ENCODE measurements around the gene JPH2. TPM values are rescaled to one million over a fixed set of nuclear protein-coding genes. Genes with fewer than 3 reads are reported as not detected.

JPH2 gene
- polyA plus RNA-seq, 1 donor = 1.4 TPM

DNA sequence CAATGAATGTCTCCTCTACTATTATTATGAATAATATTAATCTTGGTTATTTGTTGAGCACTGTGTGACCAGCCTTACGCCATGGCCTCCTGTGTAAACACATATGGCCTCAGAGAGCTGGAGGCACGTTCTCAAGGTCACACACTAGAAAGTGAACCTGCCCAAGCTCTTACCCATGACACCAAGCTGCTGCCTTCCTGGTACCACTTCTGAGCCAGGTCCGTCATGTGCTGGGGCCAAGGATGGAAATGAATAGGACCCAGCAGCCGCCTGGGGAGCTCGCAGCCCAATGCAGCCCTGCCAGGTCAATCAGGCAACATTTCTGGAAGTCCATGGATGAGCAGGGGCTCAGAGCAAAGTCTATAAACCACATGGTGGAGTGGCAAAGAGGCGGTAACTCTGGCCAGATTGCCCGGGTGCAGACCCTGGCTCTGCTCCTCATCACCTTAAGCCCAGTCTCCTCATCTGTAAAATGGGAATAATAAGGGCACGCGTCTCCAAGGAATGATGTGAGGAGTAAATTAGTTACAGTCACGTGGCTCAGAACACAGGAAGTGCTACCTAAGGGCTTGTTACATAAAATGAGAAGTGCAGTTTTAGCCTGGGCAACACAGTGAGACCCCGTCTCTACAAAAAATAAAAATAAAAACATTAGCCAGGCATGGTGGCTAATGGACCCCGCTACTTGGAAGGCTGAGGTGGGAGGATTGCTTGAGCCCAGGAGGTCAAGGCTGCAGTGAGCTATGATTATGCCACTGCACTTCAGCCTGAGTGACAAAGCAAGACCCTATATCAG, 61.5 kb downstream of the JPH2 start:
- no peak for DNase-seq

DNA sequence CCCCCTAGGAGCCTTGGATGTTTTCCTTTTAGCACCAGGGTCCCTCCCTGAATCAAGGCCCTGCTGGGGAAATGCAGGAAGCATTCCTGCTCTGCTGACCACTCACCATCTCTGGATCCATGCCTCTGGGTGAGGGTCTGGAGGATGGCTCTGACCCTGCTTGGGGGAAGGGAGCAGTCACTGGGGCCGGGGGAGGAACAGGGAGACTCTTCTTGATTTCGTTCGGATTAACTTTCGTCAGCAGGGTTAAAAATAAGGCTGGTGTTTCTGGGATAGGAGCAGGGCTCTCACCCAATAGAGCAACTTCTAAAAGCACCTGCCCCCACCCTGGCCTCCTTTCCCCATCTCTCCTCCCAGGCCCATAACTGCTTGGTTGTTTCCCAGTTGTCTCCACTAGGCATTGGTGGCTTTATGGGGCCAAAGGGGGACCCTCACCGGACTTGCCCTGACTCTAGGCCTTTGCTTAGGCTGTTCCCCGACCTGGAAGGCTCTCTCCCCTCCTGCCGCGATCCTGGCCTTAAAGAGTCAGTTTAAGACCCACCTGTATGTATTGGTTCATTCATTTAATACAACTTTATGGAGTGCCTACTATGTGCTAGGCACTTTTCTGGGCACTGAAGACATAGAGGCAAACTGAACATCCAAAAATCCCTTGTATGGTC, 63.0 kb downstream of the JPH2 start:
- DNase-seq = no peak

DNA sequence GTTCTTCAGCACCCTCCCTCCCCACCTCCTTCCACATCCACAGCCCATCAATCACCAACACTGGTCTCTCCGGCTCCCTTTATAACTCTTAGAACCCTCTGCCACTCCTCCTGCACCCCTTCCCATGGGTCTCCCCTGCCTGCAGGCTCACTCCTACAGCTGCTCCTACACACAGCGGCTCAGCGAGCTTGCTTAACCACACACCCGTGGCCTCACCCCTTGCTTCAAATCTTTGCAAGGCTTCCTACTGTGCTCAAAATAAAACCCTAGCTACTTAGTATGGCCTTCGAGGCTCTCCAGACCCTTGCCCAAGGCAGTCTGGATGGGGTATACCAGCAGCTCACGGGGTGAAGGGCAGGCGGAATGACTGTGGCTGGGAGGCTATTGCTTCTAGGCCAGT, 63.7 kb downstream of the JPH2 start:
- DNase-seq = no peak

DNA sequence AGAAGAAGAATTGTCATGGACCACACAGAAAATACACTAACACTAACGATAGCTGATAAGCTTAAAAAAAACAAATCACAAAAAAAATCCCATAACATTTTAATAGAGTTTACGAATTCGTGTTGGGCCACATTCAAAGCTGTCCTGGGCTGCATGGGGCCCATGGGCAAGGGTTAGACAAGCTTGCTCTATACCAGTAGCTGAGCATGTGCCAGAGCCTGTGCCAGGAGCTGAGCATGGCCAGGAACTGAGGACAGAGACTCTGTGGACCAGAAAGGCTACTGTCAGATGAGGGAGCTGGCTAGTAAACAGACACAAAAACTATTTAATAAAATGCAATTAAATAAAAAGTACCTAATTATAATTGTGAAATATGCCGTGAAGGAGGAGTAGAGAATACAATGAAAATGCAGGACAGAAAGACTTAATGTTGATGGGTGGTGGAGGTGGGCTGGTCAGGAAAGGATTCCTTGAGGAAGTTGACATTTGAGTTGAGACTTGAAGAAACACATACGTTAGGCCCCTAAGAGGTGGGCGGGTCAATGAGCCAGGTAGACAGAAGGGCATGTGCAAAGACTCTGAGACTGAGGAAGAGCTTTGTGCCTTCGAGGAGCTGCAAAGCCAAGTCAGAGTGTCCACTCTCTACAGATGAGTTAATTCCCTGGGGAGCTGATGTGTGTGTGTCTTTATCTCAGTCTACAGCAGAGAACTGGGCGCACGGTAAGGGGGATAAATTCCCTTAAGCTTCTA, 66.1 kb downstream of the JPH2 start:
- no peak for DNase-seq

DNA sequence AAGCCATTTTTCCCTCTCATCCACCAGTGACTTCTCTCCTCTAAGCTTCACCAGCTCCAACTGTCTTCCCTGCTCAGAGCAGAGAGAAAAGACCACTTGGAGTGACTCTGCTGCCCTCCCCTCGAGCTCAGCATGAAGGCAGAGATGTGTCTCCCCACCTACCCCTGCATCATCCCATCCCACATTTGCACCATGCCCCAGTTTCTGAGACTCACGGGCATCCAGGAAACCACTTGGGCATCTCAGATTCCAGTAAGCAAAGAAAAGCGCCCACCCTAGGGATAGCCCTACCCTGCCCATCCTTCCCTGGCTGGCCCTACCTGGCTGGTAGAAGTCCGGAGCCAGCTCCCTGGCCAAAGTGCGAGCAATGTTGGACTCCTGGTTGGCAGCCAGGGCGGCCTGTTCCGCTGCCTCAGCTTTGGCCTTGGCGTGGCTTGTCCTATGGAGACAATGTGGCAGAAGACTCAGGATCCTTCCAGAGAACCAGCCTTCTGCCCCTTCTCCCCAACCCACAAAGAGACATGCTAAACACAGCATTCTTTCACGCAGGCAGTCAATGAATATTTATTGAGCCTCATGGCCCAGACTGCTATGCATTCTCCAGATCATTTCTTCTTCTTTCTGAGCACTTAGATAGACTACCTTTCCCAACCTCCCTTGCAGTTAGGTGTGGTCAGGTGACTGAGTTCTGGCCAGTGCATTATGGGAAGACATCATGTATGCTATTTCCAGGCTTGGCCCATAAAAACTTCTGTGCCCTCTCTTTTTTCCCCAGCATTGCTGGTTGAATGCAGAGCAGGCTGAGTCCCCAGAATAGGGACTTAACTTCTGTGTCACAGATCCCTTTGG, 68.6 kb downstream of the JPH2 start:
- DNase-seq = no peak

DNA sequence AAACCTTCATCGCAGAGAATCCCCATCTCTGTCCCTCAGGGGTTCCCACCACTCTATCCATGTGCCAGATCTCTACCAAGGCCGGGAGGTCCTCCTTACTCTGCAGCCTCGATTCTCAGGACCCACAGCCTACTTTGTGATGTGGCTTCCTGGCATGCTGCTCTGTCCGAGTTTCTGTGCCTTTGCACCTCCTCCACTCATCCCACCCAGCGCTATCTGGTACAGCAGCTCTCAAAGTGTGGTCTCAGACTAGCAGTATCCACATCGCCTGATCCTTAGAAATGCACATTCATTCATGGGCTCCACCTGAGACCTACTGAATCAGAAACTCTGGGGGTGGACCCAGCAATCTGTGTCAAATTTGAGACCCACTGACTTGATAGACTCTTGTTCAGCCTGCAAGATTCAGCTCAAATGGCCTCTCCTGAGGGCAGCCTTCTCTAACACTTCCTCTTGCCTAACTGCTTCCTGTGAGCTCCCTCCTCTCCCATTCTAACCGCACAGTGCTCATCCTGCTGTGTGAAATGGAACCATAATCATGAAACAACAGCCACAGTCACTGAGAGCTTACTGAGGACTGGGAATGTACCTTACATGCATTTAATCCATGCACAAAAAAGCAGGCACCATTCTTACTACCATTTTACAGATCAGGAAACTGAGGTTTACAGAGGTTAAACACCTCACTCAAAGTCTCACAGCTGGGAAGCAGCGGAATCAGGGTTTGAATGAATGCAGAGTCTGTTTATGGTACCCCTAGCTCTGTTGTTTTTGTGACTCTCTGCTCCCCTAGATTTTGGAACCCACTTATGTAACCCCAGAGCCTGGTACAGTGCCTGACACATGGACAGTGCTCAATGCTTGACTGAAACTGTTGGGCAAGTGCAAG, 69.4 kb downstream of the JPH2 start:
- DNase-seq = no peak

DNA sequence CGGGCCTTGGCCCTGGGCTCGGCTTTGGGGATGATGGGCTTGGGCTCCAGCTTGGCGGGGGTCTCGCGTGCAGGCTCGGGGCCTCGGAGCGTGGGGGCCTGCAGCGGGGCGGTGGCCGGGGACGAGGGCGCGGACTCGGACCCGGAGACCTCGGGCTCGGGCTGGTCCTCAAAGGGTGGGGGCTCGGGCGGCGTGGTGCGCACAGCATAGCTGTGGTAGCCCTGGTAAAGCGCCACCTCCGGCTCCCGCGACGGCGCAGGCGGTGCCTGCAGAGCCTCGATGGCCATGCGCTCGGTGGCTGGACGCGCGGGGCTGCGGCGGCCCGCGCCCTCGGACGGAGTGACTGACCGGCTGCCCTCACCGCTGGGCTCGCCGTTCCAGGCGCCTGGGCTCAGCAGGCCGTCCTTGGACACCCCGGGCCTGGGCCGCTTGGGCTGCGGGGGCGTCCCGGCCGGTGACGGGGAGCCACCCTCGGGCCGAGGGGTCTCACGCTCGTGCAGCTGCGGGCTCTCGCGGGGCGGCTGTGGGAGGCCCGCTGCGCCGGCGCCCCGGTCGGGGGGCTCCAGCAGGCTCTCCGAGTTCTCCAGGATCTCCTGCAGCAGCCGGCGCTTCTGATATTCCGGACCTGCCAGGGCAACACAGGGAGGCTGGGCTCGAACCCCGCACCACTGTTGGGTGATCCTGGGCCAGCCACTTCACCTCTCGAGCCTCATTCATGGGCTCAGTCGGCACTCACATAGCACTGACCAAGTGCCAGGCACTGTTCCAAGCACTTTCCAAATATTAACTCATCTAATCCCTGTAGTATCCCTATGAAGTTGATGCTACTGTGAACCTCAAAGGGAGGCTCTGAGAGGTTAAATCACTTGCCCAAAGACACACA, 71.0 kb downstream of the JPH2 start:
- no peak for DNase-seq

DNA sequence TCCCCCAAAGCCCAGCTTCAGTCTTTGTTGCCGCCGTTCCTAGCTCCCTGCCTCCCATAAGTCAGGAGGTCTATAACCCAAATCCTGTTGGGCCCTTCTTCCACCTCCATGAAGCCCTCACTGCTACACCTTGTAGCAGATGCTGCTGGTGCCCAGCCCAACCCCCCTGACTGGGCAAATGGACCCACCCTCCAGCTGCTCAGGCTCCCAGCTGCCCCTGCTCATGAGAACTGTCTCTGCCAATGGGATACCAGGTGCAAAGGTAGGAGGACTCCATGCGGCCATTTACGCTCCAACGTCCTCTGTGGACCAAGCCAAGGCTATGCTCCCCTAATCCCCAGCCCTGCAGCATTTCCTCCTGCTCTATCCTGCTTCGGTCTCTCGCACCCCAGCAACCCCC, 71.8 kb downstream of the JPH2 start:
- no peak for DNase-seq

DNA sequence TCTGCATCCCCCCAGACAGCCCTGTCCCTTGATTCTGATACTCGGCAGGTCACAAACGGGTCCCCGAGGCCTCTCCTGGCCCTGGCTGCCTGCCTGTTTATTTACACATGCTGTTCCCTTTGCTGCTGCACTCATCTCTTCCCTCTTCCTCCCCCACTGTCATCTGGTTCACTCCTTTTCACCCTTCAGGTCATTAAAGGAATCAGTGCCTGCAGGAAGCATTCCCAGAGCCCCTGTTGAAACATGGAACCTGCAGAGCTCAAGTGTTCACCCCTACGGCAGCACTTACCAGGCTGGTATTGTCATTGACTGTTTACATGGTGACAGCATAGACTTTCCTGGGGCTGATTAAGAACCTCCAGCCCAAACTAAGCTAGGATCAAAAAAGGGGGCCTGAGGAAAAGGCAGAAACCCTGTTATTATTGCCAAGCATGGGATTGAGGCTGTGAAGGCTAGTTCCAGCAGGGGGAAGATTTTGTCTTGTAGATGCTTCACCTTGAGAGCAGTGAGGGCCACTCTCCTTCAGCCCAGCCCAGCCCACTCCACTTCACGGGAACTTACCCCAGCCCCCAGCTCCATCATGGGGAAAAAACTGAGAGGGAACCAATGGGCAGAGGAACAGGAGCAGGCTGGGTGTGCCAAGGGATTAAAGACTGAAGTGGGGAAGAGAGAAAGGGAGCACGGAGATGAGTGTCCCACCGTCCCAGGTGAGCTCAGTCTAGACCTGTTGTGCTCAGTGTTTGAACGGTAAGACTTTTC, 73.2 kb downstream of the JPH2 start:
- DNase-seq = no peak

DNA sequence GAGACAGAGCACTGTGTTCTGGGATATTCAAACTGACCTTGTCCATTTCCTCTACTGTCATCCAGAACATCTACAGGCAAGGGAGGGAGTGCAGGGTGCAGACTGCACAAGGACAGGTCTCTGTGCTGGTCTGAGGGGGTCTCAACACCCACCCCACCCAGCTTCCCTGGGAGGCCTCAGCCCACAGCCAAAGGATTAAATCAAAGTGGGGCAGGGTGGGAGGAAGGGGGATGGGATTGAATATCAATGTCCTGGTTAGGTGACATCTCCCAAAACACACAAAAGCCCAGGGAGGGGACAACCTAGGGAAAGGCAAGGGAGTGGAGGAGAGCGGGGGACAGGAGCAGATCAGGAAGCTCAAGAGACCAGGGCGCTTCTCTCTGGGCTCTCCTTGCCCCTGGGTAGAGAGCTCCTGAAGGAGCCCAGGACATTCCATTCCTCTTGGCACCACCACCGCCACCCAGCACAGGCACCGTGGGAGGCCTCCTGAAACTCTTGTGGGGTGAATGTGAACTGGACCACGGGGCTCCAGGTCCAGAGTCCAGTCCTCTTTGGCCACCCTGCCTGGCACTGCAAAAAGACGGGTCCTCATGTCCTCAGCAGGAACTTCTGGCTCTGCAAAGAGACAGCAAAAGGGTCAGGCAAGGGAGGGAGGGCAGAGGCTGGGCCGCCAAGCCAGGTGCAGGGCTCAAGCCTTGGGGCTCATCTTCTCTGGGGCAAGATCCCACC, 73.9 kb downstream of the JPH2 start:
- DNase-seq = no peak

DNA sequence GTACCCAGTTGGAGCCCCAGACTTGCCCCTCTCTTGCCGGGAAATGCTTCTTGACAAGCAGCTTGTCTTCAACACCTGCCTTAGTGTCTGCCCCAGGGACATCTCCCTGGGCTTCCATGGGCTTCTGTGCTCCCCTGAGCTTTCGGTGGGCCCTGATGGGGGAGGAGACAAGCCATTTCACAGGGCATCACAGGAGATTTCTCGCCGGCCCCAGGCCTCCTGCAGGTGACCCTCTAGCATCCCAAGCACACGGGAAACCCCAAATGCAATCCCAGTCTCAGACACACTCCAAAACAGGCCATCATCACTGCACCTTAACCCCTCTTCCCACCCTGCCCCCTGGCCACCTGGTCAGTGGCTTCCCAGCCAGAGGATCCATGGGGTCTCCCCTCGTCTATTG, 74.5 kb downstream of the JPH2 start:
- DNase-seq = no peak

DNA sequence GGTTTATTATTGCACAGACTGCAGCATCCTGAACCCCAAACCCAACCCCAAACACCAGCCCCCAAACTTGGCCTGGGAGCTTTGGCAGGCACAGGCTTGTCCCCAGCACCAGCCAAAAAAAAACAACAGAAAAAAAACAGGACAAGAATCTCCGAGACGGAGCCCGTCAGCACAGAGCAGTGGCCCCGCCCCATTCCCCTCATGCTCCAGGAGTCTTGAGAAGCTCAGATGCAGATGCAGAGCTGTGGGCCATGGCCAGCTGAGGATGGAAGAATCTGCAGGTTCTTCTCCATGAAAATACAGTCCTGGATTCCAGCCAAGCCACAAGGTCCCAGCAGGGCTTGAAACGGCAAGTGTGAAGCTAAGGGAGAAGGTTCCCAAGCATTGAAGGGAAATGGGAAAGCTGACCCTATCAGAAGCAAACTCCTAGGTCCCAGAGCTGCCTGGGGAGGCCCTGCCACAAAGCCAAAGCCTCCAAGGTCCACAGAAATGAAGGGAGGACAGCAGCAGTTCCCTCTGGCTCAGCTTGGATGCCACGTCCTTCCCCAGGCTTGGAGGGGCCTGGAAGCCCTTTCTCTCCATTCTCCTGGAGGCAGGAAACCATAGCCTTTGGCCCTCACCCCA, 75.2 kb downstream of the JPH2 start:
- DNase-seq = no peak

DNA sequence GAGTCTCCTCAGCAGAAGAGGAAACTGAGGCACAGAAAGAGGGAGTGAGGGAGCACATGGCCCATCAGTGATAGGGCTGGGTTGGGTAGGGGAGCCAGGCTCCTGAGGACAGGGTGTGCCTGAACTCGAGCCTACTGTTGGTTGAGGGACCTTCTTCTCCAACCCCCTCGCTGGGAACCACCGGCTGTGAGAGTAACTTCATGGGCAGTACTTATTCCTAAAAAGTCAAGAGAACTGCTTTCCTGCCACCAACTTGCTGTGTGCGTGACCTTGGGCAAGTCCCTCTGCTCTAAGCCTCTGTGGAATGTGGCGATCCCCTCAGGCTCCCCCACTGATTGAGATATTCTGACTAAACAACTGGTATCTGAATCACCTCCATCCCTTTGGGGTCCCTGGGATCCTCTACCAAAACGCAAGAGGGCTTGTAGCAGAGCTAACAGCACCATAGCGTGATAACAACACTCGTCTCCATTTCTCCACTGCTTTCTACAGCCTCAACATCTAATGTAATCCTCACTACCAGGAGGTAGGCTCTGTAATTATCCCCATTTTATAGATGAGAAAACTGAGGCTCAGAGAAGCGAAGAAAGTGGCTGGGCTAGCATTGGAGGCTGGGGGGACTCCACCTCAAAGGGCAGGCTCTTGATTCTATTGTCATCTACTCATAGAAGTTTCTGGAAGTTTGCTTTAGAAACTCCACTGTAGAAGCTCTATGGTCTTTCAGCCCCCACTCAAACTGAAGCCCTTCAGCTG, 76.0 kb downstream of the JPH2 start:
- no peak for DNase-seq

DNA sequence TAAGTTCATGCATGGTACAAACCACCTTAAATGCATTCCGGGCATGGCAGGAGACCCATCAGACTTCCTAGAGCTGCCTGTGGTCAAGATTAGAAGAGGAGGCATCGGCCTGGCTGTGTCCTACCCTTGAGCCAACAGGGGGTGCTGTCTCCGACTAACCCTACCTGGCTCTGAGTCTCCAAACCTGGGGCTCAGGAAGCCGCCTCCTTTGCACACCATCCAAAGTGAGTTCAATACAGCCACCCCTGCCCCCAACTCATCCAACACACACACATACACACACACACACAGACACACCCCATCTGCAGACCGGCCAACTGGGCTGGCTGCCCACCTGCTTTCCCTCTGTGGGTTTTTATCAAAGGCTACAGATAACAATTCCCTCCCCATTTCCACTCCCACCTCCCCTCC, 77.0 kb downstream of the JPH2 start:
- no peak for DNase-seq

DNA sequence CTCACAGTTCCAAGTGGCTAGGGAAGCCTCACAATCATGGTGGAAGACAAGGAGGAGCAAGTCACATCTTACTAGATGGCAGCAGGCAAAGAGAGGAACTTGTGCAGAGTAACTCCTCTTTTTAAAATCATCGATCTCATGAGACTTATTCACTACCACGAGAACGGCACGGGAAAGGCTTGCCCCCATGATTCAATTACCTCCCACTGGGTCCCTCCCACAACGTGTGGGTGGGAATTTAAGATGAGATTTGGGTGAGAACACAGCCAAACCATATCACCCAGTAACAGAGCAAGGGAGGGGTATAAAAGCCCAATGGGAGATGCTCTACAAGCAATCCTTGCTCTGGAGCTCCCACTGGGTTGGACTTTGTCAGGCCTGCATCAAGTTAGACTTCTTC, 80.4 kb downstream of the JPH2 start:
- no peak for DNase-seq

DNA sequence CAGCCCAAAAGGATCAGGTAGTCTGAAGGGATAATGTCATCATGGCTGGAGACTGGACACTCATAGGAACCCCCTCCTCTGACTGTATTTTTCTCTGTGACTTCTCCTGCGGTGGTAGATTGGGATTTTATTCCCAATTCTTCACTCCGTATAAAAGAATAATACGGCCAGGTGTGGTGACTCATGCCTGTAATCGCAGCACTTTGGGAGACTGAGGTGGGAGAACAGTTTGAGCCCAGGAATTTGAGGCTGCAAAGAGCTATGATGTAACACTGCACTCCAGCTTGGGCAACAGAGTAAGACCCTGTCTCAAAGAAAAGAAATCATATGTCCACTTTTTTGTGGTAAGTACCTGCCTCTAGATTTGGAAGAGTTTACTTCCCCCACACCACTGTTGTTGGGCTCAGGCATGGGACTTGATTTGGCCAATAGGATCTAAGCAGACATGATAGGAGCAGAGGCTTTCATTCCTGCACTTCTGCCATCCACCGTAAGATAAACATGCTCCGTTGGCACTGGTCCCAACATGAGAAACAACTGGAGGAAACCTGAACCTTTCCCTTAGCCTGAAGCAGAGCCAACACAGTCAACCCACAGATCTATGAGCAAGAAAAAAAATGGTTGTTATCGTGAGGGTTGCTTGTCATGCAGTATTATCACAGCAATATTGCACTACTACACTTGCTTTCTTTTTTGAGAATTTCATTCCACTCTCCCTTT, 82.0 kb downstream of the JPH2 start:
- no peak for DNase-seq

DNA sequence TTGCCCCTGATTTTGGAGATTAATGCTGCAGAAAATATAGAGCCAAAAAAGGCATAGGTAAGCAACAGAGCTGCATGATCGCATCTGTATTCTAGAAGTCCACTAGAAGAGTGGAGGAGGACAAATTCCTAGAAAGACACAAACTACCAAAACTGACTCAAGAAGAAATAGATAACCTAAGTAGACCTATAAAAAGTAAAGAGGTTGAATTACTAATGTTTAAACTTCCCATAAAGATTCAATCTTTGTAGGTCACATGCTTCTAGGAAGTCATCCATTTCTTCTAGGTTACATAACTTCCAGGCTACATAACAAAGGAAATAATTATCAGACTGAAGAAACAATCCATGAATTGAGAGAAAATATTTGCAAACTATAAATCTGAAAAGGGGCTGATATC, 84.4 kb downstream of the JPH2 start:
- no peak for DNase-seq
